HG03469 (cell line): ENCODE results near the gene ZDHHC8.

Source experiments
- ATAC-seq: cut with Tn5 transposase; IDR thresholded peaks from one replicate; pipeline ENCODE4 v1.9.1; 2021; ENCODE audit warnings: mild to moderate bottlenecking, moderate library complexity, moderate number of reproducible peaks; ENCODE audit not compliant: unreplicated experiment

ZDHHC8 gene

DNA sequence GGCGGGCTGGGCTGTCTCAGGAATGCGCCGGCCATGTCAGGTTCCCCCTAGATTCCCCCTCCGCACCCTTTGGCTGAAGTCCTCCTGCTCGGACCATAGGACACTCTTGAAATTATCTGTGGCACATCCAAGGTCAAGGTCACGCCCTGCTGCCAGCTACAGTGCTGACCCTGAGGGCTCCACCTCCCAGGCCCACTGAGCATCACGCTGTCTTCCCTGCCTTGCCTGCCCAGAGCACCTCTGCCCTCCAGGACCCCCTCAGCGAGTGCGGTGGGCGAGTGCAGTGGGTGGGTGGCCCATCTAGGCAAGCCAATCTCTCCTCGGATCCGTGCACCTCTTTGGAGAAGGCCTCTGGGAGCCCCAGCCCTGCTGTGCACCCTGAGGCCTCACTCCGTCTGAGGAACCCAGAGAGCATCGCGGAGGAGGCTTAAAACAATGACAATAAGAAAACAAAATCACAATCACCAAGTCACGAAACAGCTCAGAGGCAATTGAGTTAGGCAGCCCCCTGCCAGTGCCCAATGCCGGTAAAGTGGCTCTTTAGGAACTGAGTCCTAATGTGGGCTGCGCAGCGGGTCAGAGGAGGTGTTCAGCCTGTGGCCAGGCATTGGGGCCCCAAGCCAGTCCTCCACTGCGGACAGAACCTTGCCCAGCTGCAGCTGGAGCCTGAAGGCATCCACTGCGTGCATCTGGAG is 45.8 kb downstream of the ZDHHC8 start:
- ATAC-seq: no peak

- ATAC-seq: no peak
Observed at GRCh38 chr22:20178075-20178914, 46.7 kb downstream of the ZDHHC8 start.

DNA sequence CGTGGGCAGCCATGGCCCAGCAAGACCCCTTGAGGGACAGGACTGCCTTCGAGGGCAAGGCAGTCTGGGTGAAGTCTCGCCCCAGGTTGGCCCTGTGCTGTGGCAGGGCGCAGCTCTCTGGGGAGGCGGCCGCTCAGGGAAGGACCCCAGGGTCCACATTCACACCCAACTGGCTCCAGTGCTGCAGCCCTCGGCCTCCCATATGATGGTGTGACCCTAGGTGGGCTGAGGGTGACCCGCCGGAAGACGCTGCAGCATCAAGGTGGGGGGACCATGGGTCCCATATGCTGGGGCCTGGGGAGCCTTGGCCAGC is 47.3 kb downstream of the ZDHHC8 start:
- no peak for ATAC-seq

GRCh38 chr22:20179455-20180244 is 48.0 kb downstream of the ZDHHC8 start:
- ATAC-seq: no peak

GRCh38 chr22:20180245-20180630 is 48.6 kb downstream of the ZDHHC8 start:
- ATAC-seq: no peak

GRCh38 chr22:20180640-20181039 is 49.0 kb downstream of the ZDHHC8 start:
- no peak for ATAC-seq

DNA sequence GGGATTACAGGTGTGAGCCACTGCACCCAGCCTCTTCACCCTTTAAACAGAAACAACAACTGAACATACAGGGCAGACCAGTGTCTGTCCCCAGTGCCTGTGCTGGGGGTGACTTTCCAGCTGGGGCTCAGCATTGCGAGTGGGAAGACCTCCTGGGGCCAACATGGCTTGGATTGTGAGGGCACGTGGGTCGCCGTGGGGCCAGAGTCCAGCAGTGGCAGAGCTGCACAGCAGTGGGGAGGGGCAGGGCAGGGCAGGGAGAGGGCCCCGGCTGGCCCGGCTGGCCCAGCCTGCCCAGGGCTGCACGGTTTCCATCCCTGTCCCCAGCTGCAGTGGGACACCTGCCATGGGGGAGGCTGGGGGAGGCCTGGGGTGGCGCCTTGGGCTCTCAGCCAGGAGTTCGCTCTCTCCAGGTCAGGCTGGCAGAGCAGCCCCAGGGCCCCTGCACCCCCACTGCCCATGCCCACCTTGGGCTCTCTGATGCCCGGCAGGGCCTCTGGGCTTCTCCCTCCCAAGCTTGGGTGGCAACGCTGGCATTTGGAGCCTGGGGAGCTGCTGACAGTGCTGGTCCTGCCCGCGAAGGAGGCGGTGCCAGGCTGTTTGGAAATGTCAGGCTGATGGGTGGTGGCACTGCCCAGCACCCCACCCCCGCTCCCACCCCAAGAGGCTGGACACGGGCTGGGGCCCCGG is 49.7 kb downstream of the ZDHHC8 start:
- ATAC-seq: no peak

DNA sequence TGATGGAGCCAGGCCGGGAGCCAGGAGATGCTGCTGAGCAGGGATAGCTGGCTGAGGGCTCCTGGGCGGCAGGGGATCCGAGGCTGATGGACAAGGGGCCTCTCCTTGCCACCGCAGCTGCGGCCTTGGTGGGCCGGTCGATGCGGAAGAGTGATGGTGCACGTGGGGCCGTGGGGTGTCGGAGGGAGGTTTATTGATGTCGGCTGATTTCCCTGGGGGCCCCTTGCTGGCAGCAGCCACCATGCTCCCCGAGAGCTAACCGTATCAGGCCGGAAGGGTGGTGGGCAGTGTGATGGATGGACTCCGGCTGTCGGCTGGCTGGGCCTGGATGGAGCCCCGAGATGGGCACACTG is 50.3 kb downstream of the ZDHHC8 start:
- ATAC-seq: no peak

DNA sequence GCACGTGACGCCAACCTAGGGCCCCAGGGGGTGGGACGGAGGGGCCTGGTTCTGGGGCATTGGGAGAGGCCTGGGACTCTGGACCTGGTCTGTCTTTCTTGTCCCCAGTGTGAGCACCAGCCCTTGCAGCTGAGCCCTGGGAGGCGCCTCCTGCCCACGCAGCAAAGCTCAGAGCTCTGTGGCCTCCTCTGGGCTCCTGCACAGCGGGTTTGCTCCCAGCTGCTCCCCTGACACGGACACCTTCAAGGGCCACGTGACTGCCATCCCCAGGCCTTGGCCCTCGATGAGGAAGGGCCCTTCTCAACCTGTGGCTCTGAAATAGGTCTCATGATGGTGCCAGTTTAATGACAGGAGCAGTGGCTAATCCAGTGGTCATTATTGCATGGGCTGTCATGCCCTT is 50.8 kb downstream of the ZDHHC8 start:
- no peak for ATAC-seq

DNA sequence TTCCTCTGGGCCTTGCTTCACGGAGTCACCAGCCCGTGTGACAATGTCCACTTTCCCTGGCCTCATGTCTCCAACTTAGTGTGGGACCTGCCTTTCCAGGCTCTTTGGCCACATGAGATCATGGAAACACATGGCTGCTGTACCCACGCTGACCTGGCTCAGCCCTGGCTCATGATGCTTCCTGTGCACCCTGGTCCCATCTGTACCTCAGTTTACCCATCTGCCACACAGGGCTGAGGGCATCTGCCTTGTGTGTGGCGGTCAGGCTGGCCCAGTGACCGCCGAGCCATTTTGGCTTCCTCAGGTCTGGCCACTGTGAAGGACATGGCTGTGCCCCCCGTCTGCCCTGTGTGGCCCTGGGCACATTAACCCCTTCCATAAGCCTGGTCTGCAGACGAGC is 51.5 kb downstream of the ZDHHC8 start:
- ATAC-seq: no peak

GRCh38 chr22:20183823-20184222 is 52.2 kb downstream of the ZDHHC8 start:
- no peak for ATAC-seq

GRCh38 chr22:20184501-20185165 is 53.0 kb downstream of the ZDHHC8 start:
- ATAC-seq: no peak

DNA sequence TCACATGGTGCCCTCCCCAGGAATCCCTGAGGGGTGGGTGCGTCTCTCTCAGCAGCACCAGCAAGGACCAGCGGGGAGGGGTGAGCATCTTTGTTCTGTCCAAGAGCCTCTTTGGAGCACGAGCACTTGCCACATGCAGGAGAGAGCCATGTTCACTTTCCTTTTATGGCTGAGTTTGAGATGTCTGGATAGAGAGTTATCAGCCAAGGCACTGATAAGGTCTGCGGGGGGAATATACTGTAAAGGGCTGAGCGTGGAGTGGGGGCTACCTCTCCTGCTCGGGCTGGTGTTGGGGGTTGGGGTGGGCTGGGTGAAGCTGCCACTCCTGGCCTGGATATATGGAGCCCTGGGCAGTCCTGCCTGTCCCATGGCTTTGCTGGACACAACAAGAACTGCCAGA is 54.1 kb downstream of the ZDHHC8 start:
- no peak for ATAC-seq

GRCh38 chr22:20186183-20186870 is 54.7 kb downstream of the ZDHHC8 start:
- no peak for ATAC-seq

- no peak for ATAC-seq
Observed at GRCh38 chr22:20186871-20187546, 55.4 kb downstream of the ZDHHC8 start.

DNA sequence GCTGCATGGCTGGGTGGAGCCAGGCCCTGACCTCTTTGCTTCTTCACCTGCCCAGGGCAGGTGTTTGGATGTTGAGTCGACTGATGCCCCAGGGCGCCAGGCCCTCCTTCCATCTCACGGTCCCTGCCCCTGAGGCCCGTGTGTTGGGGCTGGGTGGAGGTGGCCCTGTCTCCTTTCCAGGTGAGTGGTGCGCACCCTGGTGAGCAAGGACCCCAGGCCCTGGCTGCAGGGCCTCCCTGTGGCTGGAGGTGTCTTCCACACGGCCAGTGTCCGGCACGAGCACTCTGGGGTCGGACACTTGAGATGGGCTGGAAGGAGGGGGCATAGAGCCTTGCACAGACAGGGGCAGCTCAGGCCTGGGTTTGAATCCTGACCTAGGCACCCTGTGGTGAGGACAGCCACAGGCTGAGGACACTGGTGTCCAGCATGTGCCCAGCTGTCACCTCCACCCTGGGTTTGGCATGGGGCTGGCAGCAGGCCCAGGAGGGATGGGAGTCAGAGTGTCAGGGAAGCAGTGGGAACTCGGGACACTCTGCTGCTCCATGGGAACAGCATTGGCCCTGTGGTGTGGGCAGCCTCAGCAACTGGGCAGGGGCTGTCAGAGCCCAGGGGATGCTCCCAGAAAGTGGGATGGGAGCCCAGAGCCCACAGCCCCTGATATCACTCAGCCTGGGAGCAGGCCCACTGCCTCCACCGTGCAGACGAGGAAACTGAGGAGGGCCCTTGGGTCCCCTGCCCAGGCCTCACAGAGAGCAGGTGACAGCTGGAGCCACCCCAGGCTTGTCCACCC is 56.4 kb downstream of the ZDHHC8 start:
- no peak for ATAC-seq

- no peak for ATAC-seq
Observed at GRCh38 chr22:20188567-20188877, 56.9 kb downstream of the ZDHHC8 start.

DNA sequence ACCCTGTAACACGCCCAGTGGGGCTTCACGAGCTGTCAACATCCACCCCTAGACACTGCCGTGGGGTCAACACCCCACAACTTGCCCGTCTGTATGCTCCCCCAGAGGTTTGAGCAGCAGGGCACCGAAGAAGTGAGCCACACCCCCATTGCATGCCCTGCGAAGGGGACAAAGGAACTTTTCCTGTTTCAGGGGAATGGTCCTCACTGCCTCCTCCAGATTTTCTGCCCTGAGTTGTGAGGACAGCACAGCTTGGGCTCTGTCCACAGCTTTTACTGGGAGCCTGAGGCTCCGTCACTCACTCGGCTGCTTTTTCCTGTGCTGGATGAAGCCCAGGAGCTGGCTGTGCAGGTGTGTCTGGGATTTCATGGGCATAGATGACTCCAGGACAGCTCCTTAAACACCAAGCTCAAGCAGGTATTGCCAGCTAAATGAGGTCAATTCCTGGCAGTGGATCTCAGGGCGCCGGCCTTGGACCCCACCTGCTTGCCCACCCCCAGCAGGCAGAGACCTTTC is 59.5 kb downstream of the ZDHHC8 start:
- ATAC-seq: no peak

GRCh38 chr22:20191803-20192202 is 60.2 kb downstream of the ZDHHC8 start:
- ATAC-seq: no peak
